HG03103 (cell line): Measurements from ENCODE around the gene SPINK14.

Source experiments
- ATAC-seq: cut with Tn5 transposase; IDR thresholded peaks from one replicate; pipeline ENCODE4 v1.9.1; 2021; ENCODE audit warnings: low read depth; ENCODE audit not compliant: unreplicated experiment

The SPINK14 gene, protein sequence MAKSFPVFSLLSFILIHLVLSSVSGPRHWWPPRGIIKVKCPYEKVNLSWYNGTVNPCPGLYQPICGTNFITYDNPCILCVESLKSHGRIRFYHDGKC

DNA sequence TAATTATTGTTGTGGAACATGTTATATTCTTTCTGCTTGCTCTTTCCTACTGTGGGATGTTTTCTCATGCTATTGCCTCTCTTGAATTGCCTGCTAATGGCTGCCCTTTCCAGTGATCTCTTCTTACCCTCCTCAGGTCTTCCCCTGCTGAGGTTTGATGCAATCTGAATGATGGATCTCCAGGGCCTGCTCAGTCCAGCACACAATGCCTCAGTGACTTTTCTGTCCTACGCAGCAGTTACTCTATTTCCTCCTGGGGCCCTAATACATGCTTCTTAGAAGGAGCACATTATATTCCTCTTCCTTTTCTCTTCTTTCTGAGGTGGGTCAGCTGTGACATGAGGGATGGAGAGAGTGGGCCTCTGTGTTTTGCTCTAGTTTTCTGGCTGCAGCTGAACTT lies at the start of gene SPINK14:
SPINK14 (plus strand) TSS at position 301 of the 400 bp plus-strand sequence. CDS start 1,187 bp downstream, outside the sequence.
- ATAC-seq: no peak

DNA sequence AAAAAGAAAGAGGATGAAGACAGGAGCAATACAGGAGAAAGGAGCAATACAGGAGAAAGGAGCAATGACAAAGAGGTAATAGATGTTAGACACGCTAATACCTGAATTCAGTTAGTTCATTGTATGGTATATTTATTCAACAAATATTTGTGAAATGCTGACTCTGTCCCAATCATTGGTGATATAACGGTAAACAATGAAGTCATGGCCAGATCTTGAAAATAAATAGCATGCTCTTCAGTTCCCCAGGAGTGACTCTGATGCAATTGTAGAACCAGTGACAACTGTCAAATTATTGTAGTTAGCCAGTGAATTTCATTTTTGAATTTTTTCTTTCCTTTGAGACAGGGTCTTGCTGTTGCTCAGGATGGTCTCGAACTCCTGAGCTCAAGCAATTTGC lies 48.0 kb upstream of the SPINK14 start:
- ATAC-seq: no peak

DNA sequence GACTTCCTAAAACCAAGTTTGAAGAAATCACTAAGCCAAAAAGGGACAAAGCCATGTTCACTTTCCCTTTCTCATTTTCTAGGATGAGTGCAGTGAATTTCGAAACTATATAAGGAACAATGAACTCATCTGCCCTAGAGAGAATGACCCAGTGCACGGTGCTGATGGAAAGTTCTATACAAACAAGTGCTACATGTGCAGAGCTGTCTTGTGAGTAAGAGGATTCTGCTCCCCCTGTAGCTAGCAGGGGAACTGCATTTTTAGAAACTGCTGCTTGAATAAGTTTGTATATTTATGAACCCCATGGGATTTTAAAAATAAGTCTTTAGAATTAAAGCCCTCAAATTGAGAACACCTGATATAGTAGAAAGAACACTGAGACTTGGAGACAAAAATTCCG lies 42.7 kb upstream of the SPINK14 start:
- ATAC-seq: no peak

DNA sequence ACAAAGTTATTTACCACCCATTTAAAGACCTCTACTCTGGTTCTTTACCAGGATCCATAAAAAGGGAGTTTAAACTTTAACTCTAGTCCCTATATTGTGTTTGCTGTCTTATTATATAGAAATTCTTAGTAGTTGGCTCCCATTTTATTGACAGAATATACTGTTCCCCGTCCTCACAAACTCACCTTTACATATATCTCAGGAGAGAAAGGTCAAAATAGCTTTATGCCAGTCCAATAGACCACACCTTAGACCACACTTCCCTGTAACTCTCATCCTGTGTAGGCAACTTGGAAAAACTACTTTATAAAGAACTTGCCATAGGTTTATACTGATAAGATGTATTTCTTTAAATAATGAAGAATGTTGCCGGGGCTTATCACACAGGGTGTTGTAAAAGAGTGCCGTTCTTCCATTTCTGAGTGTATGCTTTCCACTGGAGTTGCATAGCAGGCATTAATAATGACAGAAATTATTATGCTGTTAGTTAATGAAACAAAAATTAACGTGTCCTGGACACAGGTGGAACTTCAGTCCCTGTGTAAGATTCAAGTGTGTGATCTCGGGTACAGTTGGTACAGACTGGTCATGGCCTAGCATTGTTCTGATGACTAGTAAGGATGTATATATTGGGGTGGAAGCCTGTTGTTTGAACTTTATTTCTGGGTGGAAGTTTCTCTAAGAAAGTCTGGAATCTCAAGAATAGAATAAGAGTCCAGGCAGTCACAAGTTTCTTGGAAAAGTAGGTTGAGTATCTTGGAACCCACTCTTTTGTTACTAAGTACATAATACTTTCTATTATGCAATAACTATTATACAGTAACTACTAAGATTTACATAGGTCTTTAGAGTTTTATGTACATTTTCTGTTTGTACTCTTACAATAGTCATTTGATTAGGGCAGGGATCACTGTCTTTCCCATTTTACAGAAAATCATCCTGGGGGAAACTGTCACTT lies 33.0 kb upstream of the SPINK14 start:
- no peak for ATAC-seq

DNA sequence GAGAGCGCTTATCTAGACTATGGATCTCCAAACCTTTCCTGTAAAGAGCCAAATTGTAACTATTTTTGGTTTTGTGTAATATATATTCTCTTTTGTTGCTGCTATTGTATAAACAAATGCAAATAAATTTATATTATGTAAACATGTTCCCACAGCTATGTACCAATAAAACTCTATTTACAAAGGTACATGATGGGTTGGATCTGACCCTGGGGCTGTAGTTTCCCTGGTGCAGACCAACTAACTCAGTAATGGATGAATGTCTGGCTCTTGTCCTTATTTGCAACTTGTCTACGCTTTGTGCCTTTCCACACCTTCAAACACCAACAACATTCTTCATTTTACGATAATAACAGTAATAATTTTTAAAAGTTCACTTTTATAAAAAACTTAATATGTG lies 27.5 kb upstream of the SPINK14 start:
- ATAC-seq: no peak

DNA sequence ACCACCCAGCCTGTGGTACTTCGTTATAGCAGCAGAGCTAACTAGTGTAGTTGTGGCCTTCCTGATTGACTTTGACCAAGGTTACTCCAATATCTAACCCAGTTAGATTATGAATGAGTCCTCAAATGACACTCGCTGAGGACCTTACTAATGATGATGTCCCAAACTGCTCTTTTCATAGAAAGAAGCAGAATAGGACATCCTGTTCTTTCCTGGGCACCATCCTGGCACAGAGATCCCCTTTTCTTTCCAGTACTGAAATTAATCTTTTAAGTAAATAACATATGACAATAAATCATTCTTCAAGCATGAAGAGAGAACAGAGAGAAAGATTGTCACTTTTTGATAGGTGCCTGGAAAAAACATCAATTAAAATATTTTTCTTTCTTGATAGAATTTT lies 26.7 kb upstream of the SPINK14 start:
- ATAC-seq: no peak

DNA sequence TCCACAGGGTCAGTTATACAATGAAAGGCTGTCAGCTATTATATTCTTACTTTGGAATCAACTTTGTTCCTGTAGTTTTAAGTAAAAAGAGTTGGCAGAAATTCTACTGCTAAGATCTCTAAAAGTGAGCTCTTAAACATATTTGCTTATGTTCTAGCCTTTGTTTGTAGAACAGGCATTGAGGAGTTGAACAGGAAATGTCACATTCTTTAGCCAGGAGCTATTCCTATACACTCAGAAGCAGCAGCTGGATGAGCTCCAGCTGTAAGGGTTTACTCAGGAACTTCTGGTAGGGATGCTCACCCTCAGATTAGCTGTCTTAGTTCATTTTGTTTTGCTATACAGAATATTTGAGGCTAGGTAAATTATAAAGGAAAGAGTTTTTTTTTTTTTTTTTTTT lies 22.4 kb upstream of the SPINK14 start:
- no peak for ATAC-seq

DNA sequence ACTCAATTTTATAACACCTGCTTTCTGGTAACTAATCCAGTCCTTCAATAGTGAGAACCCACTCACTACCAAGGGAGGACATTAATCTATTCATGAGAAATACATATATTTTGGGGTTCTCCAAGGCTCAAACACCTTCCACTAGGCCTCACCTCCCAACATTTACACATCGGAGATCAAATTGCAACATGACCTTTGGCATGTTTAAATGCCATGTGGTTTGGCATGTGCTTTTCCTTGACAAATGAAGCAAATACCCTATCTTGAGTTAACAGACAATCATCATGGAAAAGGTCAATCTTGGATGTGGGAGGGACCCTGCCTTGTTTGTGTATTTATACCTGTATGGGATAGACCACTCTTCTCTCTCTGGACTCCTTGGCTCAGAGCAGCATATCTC lies 21.9 kb upstream of the SPINK14 start:
- no peak for ATAC-seq

DNA sequence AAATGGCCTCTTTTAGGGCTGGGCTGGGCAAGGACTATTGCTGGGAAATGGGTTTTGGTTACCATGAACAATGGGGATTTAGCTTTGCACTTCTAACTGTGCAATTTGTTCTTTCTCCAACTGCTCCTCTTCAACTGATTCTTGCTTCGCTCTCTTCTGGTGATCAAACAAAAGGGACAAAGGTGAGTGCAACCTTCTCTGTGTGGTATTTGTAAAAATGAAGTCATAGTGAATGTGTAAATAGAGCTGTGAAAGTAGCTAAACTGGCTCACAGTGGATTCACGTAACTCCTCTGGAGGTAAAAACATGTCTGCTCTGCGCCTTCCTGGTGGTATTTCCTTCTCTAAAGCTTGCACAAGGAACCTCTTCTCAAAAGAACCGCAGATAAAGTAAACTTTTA lies 20.9 kb upstream of the SPINK14 start:
- no peak for ATAC-seq

DNA sequence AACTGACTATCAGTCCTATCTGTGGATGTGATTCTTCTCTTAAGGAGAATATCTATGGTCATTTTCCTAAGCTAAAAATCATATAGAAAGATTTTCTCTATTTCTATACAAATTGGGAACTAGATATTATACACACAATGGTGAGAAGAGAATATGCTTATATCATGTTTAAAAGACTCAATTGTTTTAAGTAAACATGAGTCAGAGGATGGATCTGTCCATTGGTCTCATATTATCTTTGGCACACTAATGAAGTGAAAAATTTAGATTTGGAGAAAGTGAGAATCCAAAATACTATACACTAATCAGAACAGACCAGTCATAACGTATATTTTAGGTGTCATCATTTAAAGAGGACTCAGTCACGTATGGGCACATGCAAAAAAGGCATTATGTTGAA lies 16.5 kb upstream of the SPINK14 start:
- no peak for ATAC-seq

DNA sequence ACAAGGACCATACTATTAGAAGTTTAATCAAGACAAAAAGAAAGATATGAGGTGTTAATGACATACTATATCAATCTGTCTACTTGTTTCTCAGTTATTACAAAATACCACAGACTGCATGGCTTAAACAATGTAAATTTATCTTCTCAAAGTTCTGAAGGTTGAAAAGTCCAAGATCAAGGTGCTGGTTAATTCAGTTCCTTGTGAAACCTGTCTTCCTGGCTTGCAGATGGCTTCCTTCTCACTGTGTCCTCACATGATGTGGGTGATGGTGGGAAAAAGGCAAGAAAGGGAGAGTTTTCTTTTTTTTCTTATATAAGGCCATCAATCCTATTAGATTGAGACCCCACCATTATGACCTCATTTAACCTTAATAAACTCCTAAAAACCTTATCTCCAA lies 15.6 kb upstream of the SPINK14 start:
- no peak for ATAC-seq

DNA sequence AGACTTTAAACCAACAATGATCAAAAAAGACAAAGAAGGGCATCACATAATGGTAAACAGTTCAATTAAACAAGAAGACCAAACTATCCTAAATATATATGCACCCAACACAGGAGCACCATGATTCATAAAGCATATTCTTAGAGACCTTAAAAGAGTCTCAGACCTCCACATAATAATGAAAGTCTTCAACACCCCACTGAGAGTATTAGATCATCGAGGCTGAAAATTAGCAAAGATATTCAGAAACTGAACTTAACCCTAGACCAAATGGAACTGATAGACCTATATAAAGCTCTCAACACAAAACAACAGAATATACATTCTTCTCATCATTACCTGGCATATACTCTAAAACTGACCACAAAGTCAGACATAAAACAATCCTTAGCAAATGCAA lies 11.7 kb upstream of the SPINK14 start:
- ATAC-seq: no peak

DNA sequence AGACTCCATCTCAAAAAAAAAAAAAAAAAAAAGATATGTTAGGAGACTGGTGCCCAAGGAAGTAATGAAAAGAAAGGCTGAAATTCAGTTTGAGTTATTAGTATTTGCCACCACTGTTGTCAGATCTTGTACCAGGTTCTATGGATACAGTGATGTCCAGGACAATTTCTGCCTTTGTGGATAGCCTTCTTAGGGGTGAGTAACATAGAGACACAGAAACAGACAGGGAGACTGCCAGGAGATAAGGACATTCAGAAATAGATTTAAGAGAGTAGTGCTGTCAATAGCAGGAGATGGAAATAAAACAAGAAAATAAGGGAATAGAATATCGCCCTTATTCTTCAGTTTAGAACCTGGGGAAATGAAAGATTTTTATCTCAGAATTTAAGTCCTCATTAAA lies 6.3 kb upstream of the SPINK14 start:
- ATAC-seq: no peak

DNA sequence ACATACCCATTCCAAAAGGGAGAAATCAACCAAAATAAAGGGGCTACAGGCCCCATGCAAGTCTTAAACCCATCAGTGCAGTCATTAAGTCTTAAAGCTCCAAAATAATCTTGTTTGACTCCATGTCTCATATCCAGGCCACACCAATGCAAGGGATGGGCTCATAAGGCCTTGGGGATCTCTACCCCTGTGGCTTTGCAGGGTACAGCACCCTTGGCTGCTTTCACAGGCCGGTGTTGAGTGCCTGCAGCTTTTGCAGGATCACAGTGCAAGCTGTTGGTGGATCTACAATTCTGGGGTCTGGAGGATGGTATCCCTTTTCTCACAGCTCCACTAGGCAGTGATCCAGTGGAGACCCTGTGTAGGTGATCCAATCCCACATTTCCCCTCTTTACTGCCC lies 5.0 kb upstream of the SPINK14 start:
- ATAC-seq: no peak

DNA sequence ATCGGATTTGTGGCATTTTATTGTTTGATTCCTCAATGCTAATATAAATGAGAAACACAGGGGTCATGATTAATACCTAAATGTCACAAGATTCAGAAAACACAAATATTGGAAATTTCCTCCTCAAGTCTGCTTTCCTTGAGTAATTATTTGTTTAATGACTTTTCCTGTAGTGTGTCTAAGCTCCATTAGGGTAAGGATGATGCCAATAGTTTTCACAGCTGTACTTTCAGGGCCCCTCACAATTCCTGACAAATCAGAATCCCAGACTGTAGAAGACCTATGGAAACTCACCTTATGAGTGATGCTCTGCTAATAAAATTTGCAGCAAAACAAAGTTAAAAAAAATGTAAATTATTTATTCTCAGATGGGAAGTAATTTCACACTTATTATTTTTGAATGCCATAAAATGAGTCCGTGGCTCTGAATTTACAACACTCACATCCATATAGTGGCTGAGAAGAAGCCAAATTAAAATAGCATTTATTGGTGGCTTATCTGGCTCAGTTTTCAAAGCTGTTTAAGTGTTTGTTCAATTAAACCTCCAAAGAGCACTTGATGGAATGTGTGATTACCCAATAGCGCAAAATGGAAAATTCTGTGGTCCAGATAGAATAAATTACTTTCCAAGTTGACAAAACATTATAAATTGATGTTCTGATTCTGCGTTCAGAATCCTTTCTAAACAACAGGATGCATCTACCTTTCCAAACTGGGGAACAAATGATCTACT lies 1.6 kb upstream of the SPINK14 start:
- no peak for ATAC-seq

DNA sequence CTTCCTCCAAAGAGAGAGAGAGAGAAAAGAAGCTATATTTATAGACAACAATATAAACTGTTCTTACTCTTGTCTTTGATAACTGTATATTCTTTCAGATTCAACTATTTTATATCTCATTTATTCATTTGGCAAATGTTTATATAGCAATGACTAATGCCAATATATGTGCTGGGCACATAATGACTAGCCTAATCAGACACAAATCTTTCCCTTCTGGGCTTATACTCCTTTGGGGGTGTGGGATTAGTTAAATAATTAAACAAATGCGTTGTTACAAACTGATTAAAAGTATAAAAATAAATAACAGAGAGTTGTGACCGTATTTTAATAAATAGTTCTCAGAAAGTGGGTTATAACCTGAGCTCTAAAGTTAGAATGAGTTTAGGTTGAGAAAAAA lies 4.0 kb downstream of the SPINK14 start:
- no peak for ATAC-seq

DNA sequence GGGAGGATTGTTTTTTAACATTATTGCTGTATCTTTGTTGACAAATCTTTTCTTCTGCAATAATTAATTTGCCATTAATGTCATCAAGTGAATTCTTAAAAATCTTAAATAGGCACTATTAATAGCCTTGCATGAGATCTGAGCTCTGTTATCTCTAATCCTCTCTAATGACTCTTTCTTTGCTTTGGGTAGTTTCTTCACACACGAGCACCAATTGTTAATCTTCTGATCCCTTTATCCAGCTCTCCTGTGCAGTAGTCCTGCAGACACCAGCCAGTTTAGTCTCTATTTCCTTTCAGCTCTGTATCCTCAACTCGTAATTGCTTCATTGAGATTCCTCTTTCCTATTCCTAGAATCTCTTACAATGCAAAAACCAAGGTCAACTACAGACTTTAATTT lies 8.1 kb downstream of the SPINK14 start:
- ATAC-seq: no peak

DNA sequence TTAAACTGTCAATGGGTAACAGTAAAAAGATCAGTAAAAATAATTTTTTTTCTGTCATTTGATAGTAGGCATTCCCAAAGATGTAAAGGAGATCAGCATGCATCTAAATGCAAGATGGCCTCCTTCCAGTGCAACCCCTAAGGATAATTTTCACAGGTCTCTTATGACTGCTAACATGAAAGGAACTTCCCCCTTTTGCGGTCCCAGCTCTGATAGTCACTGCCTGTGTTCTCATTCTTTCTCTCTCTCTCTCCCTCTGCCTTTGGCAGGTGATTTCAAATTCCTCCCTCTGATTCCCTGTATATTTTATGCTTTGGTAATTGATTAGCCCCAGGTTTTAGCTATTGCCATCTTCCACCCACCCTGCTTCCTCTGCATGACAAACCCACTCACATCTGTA lies 8.9 kb downstream of the SPINK14 start:
- ATAC-seq: no peak

DNA sequence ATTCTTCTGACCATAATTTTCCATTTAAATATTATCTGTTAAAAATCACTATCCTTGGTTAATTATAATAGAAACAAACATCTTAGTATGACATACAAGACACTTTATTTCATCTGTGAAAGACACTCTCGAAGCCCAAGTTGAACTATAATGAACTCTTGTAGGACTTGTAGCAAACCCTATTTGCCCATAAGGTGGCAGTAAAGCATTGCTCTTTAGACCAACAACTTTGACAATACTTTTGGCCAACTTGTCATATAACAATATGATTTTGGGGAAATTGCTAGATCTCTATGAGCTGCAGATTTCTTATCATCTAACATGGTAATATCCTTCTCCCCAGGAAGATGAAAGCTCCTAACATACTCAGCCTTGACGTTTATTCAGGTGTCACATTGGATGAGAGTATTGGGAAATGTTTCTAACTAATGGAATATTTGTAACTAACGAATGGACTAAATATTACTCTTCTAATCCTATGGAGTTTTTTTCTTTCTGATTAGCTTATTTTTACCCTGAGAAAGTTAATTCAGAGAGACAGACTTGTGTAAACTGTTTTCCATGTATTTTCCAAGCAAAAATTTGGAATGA lies 11.0 kb downstream of the SPINK14 start:
- ATAC-seq: no peak

DNA sequence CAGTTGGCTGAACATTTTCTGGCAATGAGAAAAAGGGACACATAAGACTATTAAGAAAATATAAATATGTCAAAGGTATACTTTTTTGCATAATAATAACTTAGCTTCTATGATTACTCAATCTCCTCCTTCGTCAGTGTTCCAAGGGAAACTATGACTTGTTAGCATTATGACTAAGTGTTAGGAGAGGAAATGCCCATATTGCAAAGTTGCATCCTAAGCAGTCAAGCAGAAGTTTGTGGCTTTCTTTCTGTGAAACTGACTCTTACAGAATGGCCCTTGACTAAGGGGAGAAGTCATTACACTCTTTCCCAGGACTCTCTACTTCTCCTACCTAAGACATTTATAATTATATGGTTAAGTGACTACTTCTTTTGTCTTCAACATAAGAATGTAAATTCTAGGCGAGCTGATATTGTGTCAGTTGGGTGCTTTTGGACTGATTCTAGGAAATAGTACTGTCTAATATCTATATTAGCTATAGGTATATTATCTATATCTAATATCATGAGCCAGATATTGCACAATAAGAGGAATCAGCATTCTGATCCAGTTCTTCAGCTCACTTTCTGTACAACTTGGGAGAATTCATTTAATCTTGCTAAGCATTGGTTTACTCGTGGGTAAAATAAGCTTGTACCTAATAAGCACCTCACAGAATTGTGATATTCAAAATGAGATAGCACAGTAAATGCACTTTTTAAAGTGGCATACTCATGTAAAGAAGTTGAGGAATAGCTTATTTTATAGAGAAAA lies 18.1 kb downstream of the SPINK14 start:
- no peak for ATAC-seq

DNA sequence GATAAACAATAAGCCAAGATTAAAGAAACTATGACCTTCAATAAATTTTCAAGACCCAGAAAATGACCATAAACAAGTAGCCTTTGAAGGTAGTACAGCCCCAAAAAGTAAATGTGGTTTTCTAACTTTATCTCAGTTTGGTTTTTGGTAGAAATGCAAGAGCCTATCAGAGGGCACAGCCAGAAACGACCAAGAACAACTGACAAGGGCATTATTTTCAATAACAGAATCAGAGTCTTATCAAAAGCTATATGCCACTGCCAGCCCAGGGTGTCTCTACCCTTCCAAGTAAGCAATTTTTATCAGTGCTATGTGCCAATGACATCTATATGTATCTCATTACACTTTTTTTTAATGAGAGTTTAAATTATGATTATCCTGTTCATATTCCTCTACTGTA lies 22.7 kb downstream of the SPINK14 start:
- ATAC-seq: no peak
